Keratinocyte (primary cell): ENCODE measurements around the gene IL7R. TPM values are rescaled to one million over a fixed set of nuclear protein-coding genes. Genes with fewer than 3 reads are reported as not detected.

ENCODE experiments used
- DNase-seq: peaks from one replicate; pipeline ENCODE4 v3.0.0-alpha.2; 2011; ENCODE audit warnings: low read depth, missing footprints, low spot score
- FAIRE-seq: peaks from 2 replicates; lab custom pipeline; 2011; peaks lifted over from hg19 to GRCh38; lab: Jason Lieb, UNC
- H2AFZ ChIP-seq: 2 replicates; pipeline ENCODE4 v1.6.0; 2012; ENCODE audit warnings: low read length, control low read depth, inconsistent platforms; ENCODE audit not compliant: control insufficient read depth
- H3K27ac ChIP-seq: 2 replicates; pipeline ENCODE4 v1.5.1; 2011; ENCODE audit warnings: low read length; ENCODE audit not compliant: control insufficient read depth, insufficient read depth
- H3K27me3 ChIP-seq: 3 replicates; pipeline ENCODE4 v1.6.0; 2011; ENCODE audit warnings: low read length; ENCODE audit not compliant: control insufficient read depth, insufficient read depth; ENCODE audit errors: extremely low read depth
- H3K36me3 ChIP-seq, 2 experiments: 2 replicates in 1 of 2; 3 replicates in 1 of 2; pipeline ENCODE4 v1.5.1; 2011; ENCODE audit warnings: low read length in 2 of 2, mild to moderate bottlenecking in 1 of 2; ENCODE audit not compliant: control insufficient read depth in 2 of 2, insufficient read depth in 2 of 2; ENCODE audit errors: extremely low read depth in 1 of 2
- H3K4me1 ChIP-seq: 3 replicates; pipeline ENCODE4 v1.5.1; 2011; ENCODE audit warnings: low read length; ENCODE audit not compliant: control insufficient read depth, insufficient read depth; ENCODE audit errors: extremely low read depth
- H3K4me2 ChIP-seq: 3 replicates; pipeline ENCODE4 v1.6.0; 2011; ENCODE audit warnings: low read depth, low read length; ENCODE audit not compliant: control insufficient read depth, insufficient read depth; ENCODE audit errors: extremely low read depth
- H3K4me3 ChIP-seq, 3 experiments: fragments of 200-600 bp in 1 of 3; sonication (generic) in 1 of 3; 2 replicates in 2 of 3; 3 replicates in 1 of 3; pipeline ENCODE4 v1.5.1; 2011 to 2016; ENCODE audit warnings: low read length in 3 of 3, mild to moderate bottlenecking in 3 of 3, control low read depth in 2 of 3, inconsistent platforms in 1 of 3, low read depth in 1 of 3, mixed read lengths in 1 of 3, mixed run types in 1 of 3, moderate library complexity in 1 of 3; ENCODE audit not compliant: control insufficient read depth in 2 of 3, insufficient read depth in 2 of 3; ENCODE audit errors: extremely low read depth in 1 of 3
- H3K79me2 ChIP-seq: 2 replicates; pipeline ENCODE4 v1.6.0; 2012; ENCODE audit warnings: low read length; ENCODE audit not compliant: control insufficient read depth, insufficient read depth
- H3K9ac ChIP-seq: 3 replicates; pipeline ENCODE4 v1.6.0; 2011; ENCODE audit warnings: low read length; ENCODE audit not compliant: control insufficient read depth, insufficient read depth; ENCODE audit errors: extremely low read depth
- H3K9me1 ChIP-seq: 3 replicates; pipeline ENCODE4 v1.6.0; 2011; ENCODE audit warnings: low read length; ENCODE audit not compliant: control insufficient read depth, insufficient read depth; ENCODE audit errors: extremely low read depth
- H3K9me3 ChIP-seq: 2 replicates; pipeline ENCODE4 v1.5.1; 2012; ENCODE audit warnings: low read depth, low read length; ENCODE audit not compliant: control insufficient read depth
- H4K20me1 ChIP-seq: 3 replicates; pipeline ENCODE4 v1.6.0; 2011; ENCODE audit warnings: low read length; ENCODE audit not compliant: control insufficient read depth, insufficient read depth; ENCODE audit errors: extremely low read depth
- CTCF ChIP-seq, 3 experiments: IDR thresholded peaks in 1 of 3; conservative IDR thresholded peaks in 1 of 3; optimal IDR thresholded peaks in 1 of 3; 2 replicates in 2 of 3; 3 replicates in 1 of 3; pipeline versions ENCODE3 to v1.5.1; 2011; ENCODE audit warnings: low read length in 3 of 3, mild to moderate bottlenecking in 3 of 3, moderate library complexity in 2 of 3, control low read depth in 1 of 3, inconsistent platforms in 1 of 3; ENCODE audit not compliant: insufficient read depth in 2 of 3; ENCODE audit errors: extremely low read depth in 1 of 3
- EZH2 ChIP-seq: IDR thresholded peaks from one replicate; pipeline ENCODE4 v1.6.1; 2012; ENCODE audit warnings: inconsistent platforms, mild to moderate bottlenecking, low read length, moderate library complexity
- dilution Hi-C: fragments of 300-500 bp; cut with MboI; formaldehyde crosslinking; loops from one replicate; pipeline ENCODE4 v1.7.0; 2020; ENCODE audit warnings: low sequenced_read_pairs; ENCODE audit not compliant: extremely low pct_ligation_motif_present
- polyA plus RNA-seq, 5 experiments: library from polyadenylated mRNA; depleted of rRNA in 3 of 5; stranded (reverse) in 3 of 5; stranded (forward) in 1 of 5; unstranded in 1 of 5; fragments of >200 nt; gene quantifications; 1 replicate in 1 of 5; 2 replicates in 3 of 5; 3 replicates in 1 of 5; pipeline versions ENCODE4 v1.2.1 to v1.2.3, GENCODE V29; 2011 to 2012; ENCODE audit warnings: missing spikeins in 2 of 5, low read depth in 1 of 5, low replicate concordance in 1 of 5

IL7R gene
- polyA plus RNA-seq, 1 donor (not counting 4 experiments of a cell fraction or from before 2014, with no cell fraction given): 4.7 TPM

GRCh38 chr5:35832762-35833161 lies 23.9 kb upstream of the IL7R start:
- Histone ChIP-seq H2AFZ (no peak overlapping the region), H3K36me3 (no peaks in the 10 kb centered on the region), H3K27me3 (no peaks in the 10 kb centered on the region), H4K20me1 (no peaks in the 10 kb centered on the region), H3K27ac (no peak overlapping the region), H3K4me3 (no peak overlapping the region), H3K4me1 (no peaks in the 10 kb centered on the region), H3K79me2 (no peaks in the 10 kb centered on the region), H3K4me2 (no peak overlapping the region), H3K9me3 (no peaks in the 10 kb centered on the region), H3K9me1 (no peaks in the 10 kb centered on the region), H3K9ac (no peak overlapping the region)
- no peak for FAIRE-seq
- dilution Hi-C loops: no loop called here
- TF ChIP-seq CTCF (optimal IDR thresholded peaks at IDR 0.05 in 1 of 3, IDR thresholded peaks at IDR 0.05 in 1 of 3, conservative IDR thresholded peaks at IDR 0.05 in 1 of 3; ENCODE audit: extremely low read depth in 1 of 3, insufficient read depth in 2 of 3, low read length in 3 of 3) (no peak), EZH2 (no peak)
- no peak for DNase-seq

- Histone ChIP-seq H3K4me3 (no peak overlapping the region), H3K9me3 (no peaks in the 10 kb centered on the region), H3K4me1 (no peaks in the 10 kb centered on the region), H2AFZ (no peak overlapping the region), H4K20me1 (no peaks in the 10 kb centered on the region), H3K79me2 (no peaks in the 10 kb centered on the region), H3K9me1 (no peaks in the 10 kb centered on the region), H3K27ac (no peak overlapping the region), H3K9ac (no peak overlapping the region), H3K4me2 (no peak overlapping the region), H3K27me3 (no peaks in the 10 kb centered on the region), H3K36me3 (no peaks in the 10 kb centered on the region)
- TF ChIP-seq CTCF (optimal IDR thresholded peaks at IDR 0.05 in 1 of 3, IDR thresholded peaks at IDR 0.05 in 1 of 3, conservative IDR thresholded peaks at IDR 0.05 in 1 of 3; ENCODE audit: extremely low read depth in 1 of 3, insufficient read depth in 2 of 3, low read length in 3 of 3): no peak
- no peak for TF ChIP-seq EZH2
- dilution Hi-C loops: no loop called here
- FAIRE-seq (no peak), DNase-seq (no peak)
These were observed 23.5 kb upstream of the IL7R start for GRCh38 chr5:35833224-35833623.
